ENCODE data around the gene COLEC12.

Gene COLEC12

DNA sequence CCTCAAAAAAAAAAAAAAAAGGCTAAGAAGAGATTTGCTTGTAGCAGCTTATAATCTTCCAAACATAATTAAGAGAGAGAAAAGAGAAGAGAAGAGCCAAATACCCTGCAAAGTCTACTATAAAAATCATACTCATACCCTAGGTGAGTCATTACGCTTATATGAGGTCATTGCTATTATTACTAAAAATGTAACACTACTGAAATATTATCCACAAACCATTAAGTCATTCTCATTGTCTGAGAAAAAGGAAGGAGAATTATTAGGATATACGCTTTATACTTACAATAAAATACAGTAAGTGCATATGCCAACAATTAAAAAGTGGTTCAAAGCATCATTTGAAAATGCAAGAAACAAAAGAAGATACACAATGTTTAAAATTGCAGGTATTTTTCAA, 66.5 kb downstream of the COLEC12 start:
- Histone ChIP-seq H3K9me3 (ENCODE audit: insufficient read depth, low read length) (no peaks in the 10 kb centered on the region), H2AFZ (ENCODE audit: low read depth, low read length, severe bottlenecking) (no peak overlapping the region), H3F3A (ENCODE audit: insufficient read depth) (no peaks in the 10 kb centered on the region), H3K9me2 (replicated peaks; ENCODE audit: insufficient read depth, low read length) (no peaks in the 10 kb centered on the region), H3K79me2 (ENCODE audit: insufficient read depth, low read length) (no peaks in the 10 kb centered on the region), H3K36me3 (ENCODE audit: low read length) (no peaks in the 10 kb centered on the region), H3K9ac (ENCODE audit: low read length) (no peak overlapping the region), H3K27me3 (ENCODE audit: low read length) (no peaks in the 10 kb centered on the region), H3K27ac (ENCODE audit: low read depth, low read length) (no peak overlapping the region), H4K20me1 (ENCODE audit: low read depth, low read length) (no peaks in the 10 kb centered on the region), H3K4me3 (ENCODE audit: insufficient read depth, low read length, poor library complexity, severe bottlenecking) (no peak overlapping the region), H3K4me2 (ENCODE audit: low read depth, low read length, poor library complexity, severe bottlenecking) (no peak overlapping the region)
- no peak for TF ChIP-seq CTCF (IDR thresholded peaks at IDR 0.05; ENCODE audit: insufficient read depth, low read length, poor library complexity, severe bottlenecking)
- TF ChIP-seq EZH2phosphoT487 (conservative IDR thresholded peaks at IDR 0.05; ENCODE audit: low read length), result no peak

DNA sequence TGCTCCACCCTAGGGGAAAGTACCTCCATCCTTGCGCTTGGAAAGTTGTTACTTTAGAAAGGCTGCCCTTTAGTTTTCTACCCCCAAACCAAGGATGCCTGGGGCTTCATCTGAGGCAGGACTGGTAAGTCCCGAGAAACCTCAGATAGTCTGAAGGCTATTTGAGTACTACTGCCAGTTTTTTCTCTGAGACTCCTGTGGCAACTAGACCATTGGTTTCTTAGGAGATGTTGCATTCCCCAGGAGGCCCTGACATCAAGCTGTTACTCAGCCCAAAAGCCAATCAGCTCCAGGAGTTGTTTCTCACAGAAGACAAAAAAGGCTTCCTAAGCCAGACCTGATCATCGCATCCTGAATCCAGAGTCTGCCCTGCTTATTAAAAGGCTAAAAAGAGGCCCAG, 67.2 kb downstream of the COLEC12 start:
- Histone ChIP-seq H3K9me2 (replicated peaks; ENCODE audit: insufficient read depth, low read length) (no peaks in the 10 kb centered on the region), H3K9me3 (ENCODE audit: insufficient read depth, low read length) (no peaks in the 10 kb centered on the region), H3K27me3 (ENCODE audit: low read length) (no peaks in the 10 kb centered on the region), H3K36me3 (ENCODE audit: low read length) (no peaks in the 10 kb centered on the region), H3K27ac (ENCODE audit: low read depth, low read length) (no peak overlapping the region), H2AFZ (ENCODE audit: low read depth, low read length, severe bottlenecking) (no peak overlapping the region), H4K20me1 (ENCODE audit: low read depth, low read length) (no peaks in the 10 kb centered on the region), H3K9ac (ENCODE audit: low read length) (no peak overlapping the region), H3K79me2 (ENCODE audit: insufficient read depth, low read length) (no peaks in the 10 kb centered on the region), H3K4me2 (ENCODE audit: low read depth, low read length, poor library complexity, severe bottlenecking) (no peak overlapping the region), H3K4me3 (ENCODE audit: insufficient read depth, low read length, poor library complexity, severe bottlenecking) (no peak overlapping the region), H3F3A (ENCODE audit: insufficient read depth) (no peaks in the 10 kb centered on the region)
- TF ChIP-seq CTCF (IDR thresholded peaks at IDR 0.05; ENCODE audit: insufficient read depth, low read length, poor library complexity, severe bottlenecking) (no peak), EZH2phosphoT487 (conservative IDR thresholded peaks at IDR 0.05; ENCODE audit: low read length) (no peak)

- H3K4me2 ChIP-seq (ENCODE audit: low read depth, low read length, poor library complexity, severe bottlenecking), result no peak overlapping the region
- no peaks in the 10 kb centered on the region for H3K27me3 ChIP-seq (ENCODE audit: low read length)
- H2AFZ ChIP-seq (ENCODE audit: low read depth, low read length, severe bottlenecking), result no peak overlapping the region
- no peak overlapping the region for H3K4me3 ChIP-seq (ENCODE audit: insufficient read depth, low read length, poor library complexity, severe bottlenecking)
- H3K36me3 ChIP-seq (ENCODE audit: low read length), result no peaks in the 10 kb centered on the region
- no peak overlapping the region for H3K9ac ChIP-seq (ENCODE audit: low read length)
- H3K9me2 ChIP-seq (replicated peaks; ENCODE audit: insufficient read depth, low read length), result no peaks in the 10 kb centered on the region
- no peaks in the 10 kb centered on the region for H4K20me1 ChIP-seq (ENCODE audit: low read depth, low read length)
- TF ChIP-seq CTCF (IDR thresholded peaks at IDR 0.05; ENCODE audit: insufficient read depth, low read length, poor library complexity, severe bottlenecking) (no peak), EZH2phosphoT487 (conservative IDR thresholded peaks at IDR 0.05; ENCODE audit: low read length) (no peak)
- H3K27ac ChIP-seq (ENCODE audit: low read depth, low read length), result no peak overlapping the region
- H3K79me2 ChIP-seq (ENCODE audit: insufficient read depth, low read length), result no peaks in the 10 kb centered on the region
- no peaks in the 10 kb centered on the region for H3K9me3 ChIP-seq (ENCODE audit: insufficient read depth, low read length)
- H3F3A ChIP-seq (ENCODE audit: insufficient read depth), result no peaks in the 10 kb centered on the region
Measured at GRCh38 chr18:432791-433190, 67.7 kb downstream of the COLEC12 start.

- Histone ChIP-seq H3K79me2 (ENCODE audit: insufficient read depth, low read length) (no peaks in the 10 kb centered on the region), H3K9me3 (ENCODE audit: insufficient read depth, low read length) (no peaks in the 10 kb centered on the region), H3K36me3 (ENCODE audit: low read length) (no peaks in the 10 kb centered on the region), H3K4me3 (ENCODE audit: insufficient read depth, low read length, poor library complexity, severe bottlenecking) (no peak overlapping the region), H3K27me3 (ENCODE audit: low read length) (no peaks in the 10 kb centered on the region), H2AFZ (ENCODE audit: low read depth, low read length, severe bottlenecking) (no peak overlapping the region), H3F3A (ENCODE audit: insufficient read depth) (no peaks in the 10 kb centered on the region), H3K9me2 (replicated peaks; ENCODE audit: insufficient read depth, low read length) (no peaks in the 10 kb centered on the region), H3K4me2 (ENCODE audit: low read depth, low read length, poor library complexity, severe bottlenecking) (no peak overlapping the region), H3K27ac (ENCODE audit: low read depth, low read length) (no peak overlapping the region), H3K9ac (ENCODE audit: low read length) (no peak overlapping the region), H4K20me1 (ENCODE audit: low read depth, low read length) (no peaks in the 10 kb centered on the region)
- TF ChIP-seq EZH2phosphoT487 (conservative IDR thresholded peaks at IDR 0.05; ENCODE audit: low read length), result no peak
- no peak for TF ChIP-seq CTCF (IDR thresholded peaks at IDR 0.05; ENCODE audit: insufficient read depth, low read length, poor library complexity, severe bottlenecking)
Measured at GRCh38 chr18:429030-429429, 71.5 kb downstream of the COLEC12 start.
